Measurements from ENCODE around the gene DPP9. TPM values are rescaled to one million over a fixed set of nuclear protein-coding genes. Genes with fewer than 3 reads are reported as not detected.

DPP9 gene
- total and polyA plus RNA-seq, 2 of the 13 experiments (the other 11 are each of a cell fraction or from before 2014, with no cell fraction given), result 8.4 to 25.8 TPM

DNA sequence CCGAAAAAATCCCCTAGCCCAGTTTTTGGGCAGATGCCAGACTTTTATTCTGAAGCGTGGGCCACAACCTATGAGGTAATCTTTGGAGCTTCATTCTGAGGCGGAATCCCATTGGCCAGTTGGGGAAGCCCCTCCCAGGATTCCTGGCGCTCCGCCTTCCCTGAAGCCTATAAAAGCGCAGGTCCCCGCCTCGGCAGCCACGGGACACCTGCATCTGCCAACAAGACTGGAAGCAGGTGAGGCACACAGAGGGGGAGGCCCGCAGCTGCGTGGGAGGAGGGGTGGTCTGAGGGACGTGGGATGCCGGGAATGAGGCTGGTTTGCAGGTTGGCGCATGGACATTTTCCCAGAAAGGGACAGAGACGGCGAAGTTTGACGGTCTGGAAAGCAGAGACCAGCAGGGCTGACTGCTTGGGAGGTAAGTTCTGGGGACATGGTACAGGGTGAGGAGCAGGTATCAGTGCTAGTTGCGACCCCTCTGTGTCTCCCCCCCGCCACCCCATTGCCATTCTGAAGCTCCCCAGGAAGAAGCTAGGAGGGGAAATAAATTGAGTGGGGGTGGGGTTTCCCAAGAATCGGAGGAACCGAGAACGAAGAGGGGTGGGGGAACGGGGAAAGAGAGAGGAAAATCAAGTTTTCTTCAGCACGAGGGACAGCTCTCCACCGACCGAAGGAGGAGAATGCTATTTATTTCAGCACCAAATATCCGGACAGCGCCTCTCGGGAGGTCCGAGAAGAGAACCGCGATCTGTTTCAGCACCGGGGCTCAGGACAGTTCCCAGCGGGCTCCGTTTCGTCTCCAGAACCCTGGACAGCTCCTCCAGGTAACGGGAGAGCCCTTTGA is 45.5 kb upstream of the DPP9 start (continued):
- TF ChIP-seq SIN3B (IDR thresholded peaks at IDR 0.05; ENCODE audit: low read length) (peak; percentile 83), ZNF225 (CRISPR knock-in tag; IDR thresholded peaks at IDR 0.05) (peak; percentile 100), ZFY (CRISPR knock-in tag; IDR thresholded peaks at IDR 0.05) (peak; percentile 92), ZNF598 (CRISPR knock-in tag; IDR thresholded peaks at IDR 0.05; ENCODE audit: borderline replicate concordance) (peak; percentile 100), ZZZ3 (CRISPR knock-in tag; IDR thresholded peaks at IDR 0.05; ENCODE audit: borderline replicate concordance) (peak; percentile 99), SPEN (CRISPR knock-in tag; IDR thresholded peaks at IDR 0.05; ENCODE audit: low read depth) (peak; percentile 98), RAD21 (CRISPR knock-in tag; IDR thresholded peaks at IDR 0.05) (peak; percentile 86), STAG1 (CRISPR knock-in tag; IDR thresholded peaks at IDR 0.05) (peak; percentile 62), SOX13 (IDR thresholded peaks at IDR 0.05) (no peak), SOX13 (CRISPR knock-in tag; conservative IDR thresholded peaks at IDR 0.05 in 1 of 2, IDR thresholded peaks at IDR 0.05 in 1 of 2) (peak in 1 of 2 experiments; percentile 96; a peak in 2 of 4 replicates), SP140L (CRISPR knock-in tag; IDR thresholded peaks at IDR 0.05; ENCODE audit: borderline replicate concordance) (peak; percentile 100), PCBP2 (optimal IDR thresholded peaks at IDR 0.05; ENCODE audit: low read depth, low read length, poor library complexity, severe bottlenecking) (no peak), ZNF234 (CRISPR knock-in tag; conservative IDR thresholded peaks at IDR 0.05) (peak; percentile 100), ZNF749 (CRISPR knock-in tag; IDR thresholded peaks at IDR 0.05; ENCODE audit: borderline replicate concordance) (peak; percentile 100), NFKBIZ (CRISPR knock-in tag; IDR thresholded peaks at IDR 0.05) (peak; percentile 100), NFATC3 (CRISPR knock-in tag; IDR thresholded peaks at IDR 0.05) (peak; percentile 100), HNF4A (CRISPR knock-in tag; IDR thresholded peaks at IDR 0.05) (peak; percentile 78), ZNF232 (CRISPR knock-in tag; IDR thresholded peaks at IDR 0.05; ENCODE audit: borderline replicate concordance) (peak; percentile 100), ZNF510 (CRISPR knock-in tag; IDR thresholded peaks at IDR 0.05; ENCODE audit: low read depth) (peak; percentile 100), MYNN (CRISPR knock-in tag; IDR thresholded peaks at IDR 0.05; ENCODE audit: low read depth) (peak; percentile 100), ZNF615 (CRISPR knock-in tag; IDR thresholded peaks at IDR 0.05; ENCODE audit: borderline replicate concordance) (peak; percentile 100), ZNF761 (CRISPR knock-in tag; conservative IDR thresholded peaks at IDR 0.05) (peak; percentile 99), KMT2B (CRISPR knock-in tag; IDR thresholded peaks at IDR 0.05) (peak; percentile 100), HDAC2 (CRISPR knock-in tag; IDR thresholded peaks at IDR 0.05) (peak; percentile 100)
- TF ChIP-seq, protein P1, sequence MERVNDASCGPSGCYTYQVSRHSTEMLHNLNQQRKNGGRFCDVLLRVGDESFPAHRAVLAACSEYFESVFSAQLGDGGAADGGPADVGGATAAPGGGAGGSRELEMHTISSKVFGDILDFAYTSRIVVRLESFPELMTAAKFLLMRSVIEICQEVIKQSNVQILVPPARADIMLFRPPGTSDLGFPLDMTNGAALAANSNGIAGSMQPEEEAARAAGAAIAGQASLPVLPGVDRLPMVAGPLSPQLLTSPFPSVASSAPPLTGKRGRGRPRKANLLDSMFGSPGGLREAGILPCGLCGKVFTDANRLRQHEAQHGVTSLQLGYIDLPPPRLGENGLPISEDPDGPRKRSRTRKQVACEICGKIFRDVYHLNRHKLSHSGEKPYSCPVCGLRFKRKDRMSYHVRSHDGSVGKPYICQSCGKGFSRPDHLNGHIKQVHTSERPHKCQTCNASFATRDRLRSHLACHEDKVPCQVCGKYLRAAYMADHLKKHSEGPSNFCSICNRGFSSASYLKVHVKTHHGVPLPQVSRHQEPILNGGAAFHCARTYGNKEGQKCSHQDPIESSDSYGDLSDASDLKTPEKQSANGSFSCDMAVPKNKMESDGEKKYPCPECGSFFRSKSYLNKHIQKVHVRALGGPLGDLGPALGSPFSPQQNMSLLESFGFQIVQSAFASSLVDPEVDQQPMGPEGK (CRISPR knock-in tag; IDR thresholded peaks at IDR 0.05), result peak; percentile 98
- TF ChIP-seq, protein P2, sequence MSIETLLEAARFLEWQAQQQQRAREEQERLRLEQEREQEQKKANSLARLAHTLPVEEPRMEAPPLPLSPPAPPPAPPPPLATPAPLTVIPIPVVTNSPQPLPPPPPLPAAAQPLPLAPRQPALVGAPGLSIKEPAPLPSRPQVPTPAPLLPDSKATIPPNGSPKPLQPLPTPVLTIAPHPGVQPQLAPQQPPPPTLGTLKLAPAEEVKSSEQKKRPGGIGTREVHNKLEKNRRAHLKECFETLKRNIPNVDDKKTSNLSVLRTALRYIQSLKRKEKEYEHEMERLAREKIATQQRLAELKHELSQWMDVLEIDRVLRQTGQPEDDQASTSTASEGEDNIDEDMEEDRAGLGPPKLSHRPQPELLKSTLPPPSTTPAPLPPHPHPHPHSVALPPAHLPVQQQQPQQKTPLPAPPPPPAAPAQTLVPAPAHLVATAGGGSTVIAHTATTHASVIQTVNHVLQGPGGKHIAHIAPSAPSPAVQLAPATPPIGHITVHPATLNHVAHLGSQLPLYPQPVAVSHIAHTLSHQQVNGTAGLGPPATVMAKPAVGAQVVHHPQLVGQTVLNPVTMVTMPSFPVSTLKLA (IDR thresholded peaks at IDR 0.05), result peak; percentile 72
- TF ChIP-seq, protein P3, sequence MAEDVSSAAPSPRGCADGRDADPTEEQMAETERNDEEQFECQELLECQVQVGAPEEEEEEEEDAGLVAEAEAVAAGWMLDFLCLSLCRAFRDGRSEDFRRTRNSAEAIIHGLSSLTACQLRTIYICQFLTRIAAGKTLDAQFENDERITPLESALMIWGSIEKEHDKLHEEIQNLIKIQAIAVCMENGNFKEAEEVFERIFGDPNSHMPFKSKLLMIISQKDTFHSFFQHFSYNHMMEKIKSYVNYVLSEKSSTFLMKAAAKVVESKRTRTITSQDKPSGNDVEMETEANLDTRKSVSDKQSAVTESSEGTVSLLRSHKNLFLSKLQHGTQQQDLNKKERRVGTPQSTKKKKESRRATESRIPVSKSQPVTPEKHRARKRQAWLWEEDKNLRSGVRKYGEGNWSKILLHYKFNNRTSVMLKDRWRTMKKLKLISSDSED (CRISPR knock-in tag; IDR thresholded peaks at IDR 0.05), result peak; percentile 100
